Loucy (cell line): ENCODE measurements around the gene COL26A1.

Source experiments
- CTCF ChIP-seq: fragments of 200-600 bp; sonication (generic); conservative IDR thresholded peaks from 2 replicates; pipeline ENCODE4 v1.5.1; 2014; ENCODE audit warnings: mild to moderate bottlenecking, antibody characterized with exemption, low read length
- EZH2phosphoT487 ChIP-seq: fragments of 200-600 bp; IDR thresholded peaks from 2 replicates; pipeline ENCODE4 v1.6.1; 2018; ENCODE audit warnings: antibody characterized with exemption, mild to moderate bottlenecking, moderate library complexity, borderline replicate concordance

- TF ChIP-seq CTCF (no peak), EZH2phosphoT487 (no peak)
Measured at GRCh38 chr7:101535351-101535751, 172.7 kb downstream of the COL26A1 start.
